Measurements from ENCODE around the gene HDHD5.

Gene HDHD5

DNA sequence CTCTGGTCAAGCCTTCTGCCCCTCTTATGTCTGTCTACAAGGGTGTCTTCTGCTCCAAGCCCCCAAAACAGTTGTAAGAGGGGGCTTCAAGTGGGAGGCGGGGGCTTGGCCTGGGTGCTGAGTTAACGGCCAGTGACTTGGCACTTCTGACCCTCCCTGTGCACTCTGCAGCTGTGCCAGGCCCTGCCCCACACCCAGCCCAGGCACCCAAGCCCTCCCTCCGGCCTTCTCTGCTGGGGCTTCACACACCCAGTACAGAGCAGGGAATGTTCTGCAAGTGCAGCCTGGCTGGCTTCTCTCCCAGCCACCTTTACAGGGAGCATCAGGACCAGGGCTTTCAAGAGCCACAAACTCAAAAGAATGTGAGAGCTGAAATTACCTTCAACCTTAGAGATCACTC, 41.7 kb downstream of the HDHD5 start:
- Mint-ChIP-seq H3K4me3 (peak overlapping the region; percentile 60 to 74), H3K4me1 (peaks cover 70% of the 10 kb centered on the region), H3K27ac (peak overlapping the region in 1 of 2 donors; percentile 79), H3K9me3 (no peaks in the 10 kb centered on the region), H3K27me3 (peaks cover 35% of the 10 kb centered on the region)
- ATAC-seq (no peak), DNase-seq (no peak)

DNA sequence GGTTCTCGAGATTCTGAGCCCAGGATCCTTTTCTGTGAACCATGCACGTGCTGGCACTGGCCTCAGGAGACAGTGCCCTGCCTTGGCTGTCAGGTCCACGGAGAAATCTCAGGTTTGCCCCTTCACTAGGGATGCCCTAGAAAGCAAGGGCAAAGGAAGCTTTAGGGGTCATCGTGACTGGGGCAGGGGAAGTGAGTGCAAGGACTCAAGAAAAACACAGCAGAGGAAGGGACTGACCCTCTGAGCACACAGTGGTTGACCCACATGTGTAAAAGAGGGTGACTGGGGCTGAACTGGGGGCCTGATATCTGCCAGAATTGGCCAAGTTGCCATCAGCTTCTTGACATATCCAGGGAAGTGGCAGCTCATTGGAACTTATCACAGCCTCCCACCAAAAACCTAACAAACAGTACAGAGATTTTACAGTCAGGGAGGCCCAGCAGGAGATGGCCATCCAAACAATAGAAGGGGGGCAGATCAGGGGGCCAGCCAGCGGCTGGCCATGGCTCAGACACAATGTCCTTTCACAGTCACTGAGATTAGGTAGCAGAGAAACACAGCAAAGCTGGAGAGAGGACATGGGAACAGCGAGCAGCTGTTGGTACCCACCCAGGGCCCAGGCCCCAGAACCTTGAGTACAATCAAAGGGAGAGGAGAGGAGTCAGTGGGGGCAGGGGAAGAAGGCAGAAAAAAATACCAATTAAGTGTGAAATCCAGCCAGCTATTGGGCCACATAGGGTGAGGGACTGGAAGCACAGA, 42.3 kb downstream of the HDHD5 start:
- Mint-ChIP-seq H3K4me1 (peaks cover 69% of the 10 kb centered on the region), H3K4me3 (peak overlapping the region; percentile 70 to 75), H3K27me3 (peaks cover 28% of the 10 kb centered on the region), H3K9me3 (no peaks in the 10 kb centered on the region), H3K27ac (peak overlapping the region; percentile 16 to 82)
- ATAC-seq (no peak), DNase-seq (no peak)

DNA sequence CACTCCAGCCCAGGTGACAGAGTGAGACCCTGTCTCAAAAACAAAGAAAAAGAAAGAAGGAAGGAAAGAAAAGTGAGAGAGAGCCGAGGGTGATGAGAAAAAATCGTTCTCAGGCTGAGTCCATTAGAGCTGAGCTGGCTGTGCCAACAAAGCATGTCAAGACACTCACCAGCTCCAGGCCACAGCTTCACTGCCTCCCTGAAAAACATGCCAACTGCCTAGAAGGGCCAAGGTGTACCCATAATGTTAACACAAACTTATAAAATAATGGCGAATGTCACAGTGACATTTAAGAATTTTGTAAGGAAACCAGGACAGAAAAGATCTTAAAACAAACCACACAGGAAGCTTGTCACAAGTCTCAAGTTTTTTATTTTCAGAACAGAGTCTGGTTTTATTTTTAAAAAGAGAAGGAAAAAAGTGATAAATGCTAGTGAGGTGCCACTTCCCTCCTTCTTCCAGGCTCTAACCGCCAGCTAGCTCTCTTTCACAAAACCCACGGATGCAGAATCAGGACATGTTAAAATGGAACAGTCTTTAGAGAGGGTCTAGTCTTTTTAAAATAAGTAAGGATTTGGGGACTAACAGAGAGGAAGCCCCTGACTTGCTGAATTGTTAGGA, 43.0 kb downstream of the HDHD5 start:
- DNase-seq, result no peak
- peak overlapping the region; percentile 70 to 75 for H3K4me3 Mint-ChIP-seq
- peak overlapping the region; percentile 35 to 87 for H3K27ac Mint-ChIP-seq
- H3K27me3 Mint-ChIP-seq, result peaks cover 21% of the 10 kb centered on the region
- no peaks in the 10 kb centered on the region for H3K9me3 Mint-ChIP-seq
- H3K4me1 Mint-ChIP-seq, result peaks cover 66% of the 10 kb centered on the region
- no peak for ATAC-seq

DNA sequence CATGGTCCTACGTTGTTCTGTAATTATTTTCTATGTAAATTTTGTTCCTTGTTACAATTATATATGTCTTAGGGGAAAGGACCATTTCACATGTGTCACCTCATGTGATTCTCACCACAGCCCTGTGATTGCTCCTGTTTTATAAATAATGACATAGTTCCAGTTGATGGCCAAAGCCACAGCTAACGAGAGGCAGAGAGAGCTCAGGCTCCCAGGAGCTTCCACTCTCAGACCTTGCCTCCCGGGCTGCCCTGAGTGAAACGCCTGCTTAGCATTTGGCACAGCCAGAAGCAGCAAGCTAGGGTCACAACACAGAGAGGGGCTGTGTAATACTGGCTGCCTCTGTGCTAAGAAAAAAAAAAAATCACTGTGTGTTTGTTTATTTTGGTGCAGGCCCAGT, 43.8 kb downstream of the HDHD5 start:
- Mint-ChIP-seq H3K27me3 (peaks cover 20% of the 10 kb centered on the region), H3K4me1 (peaks cover 72% of the 10 kb centered on the region), H3K9me3 (no peaks in the 10 kb centered on the region), H3K27ac (peak overlapping the region in 1 of 2 donors; percentile 35), H3K4me3 (no peak overlapping the region)
- no peak for DNase-seq
- ATAC-seq, result no peak

DNA sequence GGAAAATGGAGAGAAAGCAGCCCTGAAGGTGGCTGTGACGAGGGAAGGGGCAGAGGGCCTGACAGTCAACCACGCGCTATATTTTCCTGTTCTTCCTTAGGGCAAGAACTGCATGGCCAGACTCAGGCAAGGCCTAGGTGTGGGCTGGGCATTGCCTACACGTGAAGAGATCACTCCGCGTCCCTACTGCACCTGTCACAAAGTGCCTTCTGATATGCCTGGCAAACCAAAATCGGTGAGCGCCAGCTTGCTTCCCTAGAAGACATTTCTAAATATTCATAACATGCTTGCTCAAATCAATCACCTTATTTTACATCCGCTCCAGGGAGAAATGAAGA, 44.2 kb downstream of the HDHD5 start:
- H3K4me1 Mint-ChIP-seq, result peaks cover 69% of the 10 kb centered on the region
- H3K27me3 Mint-ChIP-seq, result peaks cover 16% of the 10 kb centered on the region
- H3K4me3 Mint-ChIP-seq, result no peak overlapping the region
- H3K9me3 Mint-ChIP-seq, result no peaks in the 10 kb centered on the region
- peak overlapping the region in 1 of 2 donors; percentile 77 for H3K27ac Mint-ChIP-seq
- ATAC-seq (no peak), DNase-seq (no peak)

DNA sequence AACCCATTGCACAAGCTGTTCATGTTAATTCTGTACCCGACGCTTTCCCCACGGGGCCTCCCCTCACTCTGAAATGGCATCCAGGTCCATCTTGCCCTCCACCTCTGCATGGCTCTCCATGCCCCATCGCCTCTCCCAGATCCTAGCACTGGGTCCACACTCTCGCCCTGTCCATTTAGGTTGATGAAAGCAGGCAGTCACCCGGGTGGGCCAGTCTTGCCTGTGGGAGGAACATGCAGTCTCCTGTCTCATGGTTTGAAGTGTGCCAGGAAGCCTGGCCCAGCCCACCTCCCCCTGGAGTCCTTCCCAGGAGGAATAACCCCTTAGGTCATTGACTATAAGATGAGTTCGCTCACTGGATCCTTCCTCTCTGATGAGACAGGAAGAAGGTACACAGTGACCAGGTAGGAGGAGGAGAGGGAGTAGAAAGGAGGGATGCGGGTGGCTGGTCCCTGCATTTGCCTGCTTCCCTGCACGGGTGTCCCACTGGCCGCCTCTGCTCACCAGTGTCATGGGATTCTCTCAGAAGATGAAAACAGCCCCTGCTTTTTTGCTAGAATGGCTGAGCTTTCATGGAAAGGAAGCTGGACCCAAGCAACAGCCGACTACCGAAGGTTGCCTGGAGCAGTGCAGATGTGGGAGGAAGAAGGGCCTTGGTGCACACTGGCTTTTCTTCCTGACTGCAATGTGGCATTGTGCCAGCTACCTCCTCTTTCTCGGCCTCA, 44.7 kb downstream of the HDHD5 start:
- Mint-ChIP-seq H3K9me3 (no peaks in the 10 kb centered on the region), H3K27ac (peak overlapping the region in 1 of 2 donors; percentile 77), H3K4me3 (no peak overlapping the region), H3K27me3 (peaks cover 11% of the 10 kb centered on the region), H3K4me1 (peaks cover 64% of the 10 kb centered on the region)
- DNase-seq, result no peak
- no peak for ATAC-seq

DNA sequence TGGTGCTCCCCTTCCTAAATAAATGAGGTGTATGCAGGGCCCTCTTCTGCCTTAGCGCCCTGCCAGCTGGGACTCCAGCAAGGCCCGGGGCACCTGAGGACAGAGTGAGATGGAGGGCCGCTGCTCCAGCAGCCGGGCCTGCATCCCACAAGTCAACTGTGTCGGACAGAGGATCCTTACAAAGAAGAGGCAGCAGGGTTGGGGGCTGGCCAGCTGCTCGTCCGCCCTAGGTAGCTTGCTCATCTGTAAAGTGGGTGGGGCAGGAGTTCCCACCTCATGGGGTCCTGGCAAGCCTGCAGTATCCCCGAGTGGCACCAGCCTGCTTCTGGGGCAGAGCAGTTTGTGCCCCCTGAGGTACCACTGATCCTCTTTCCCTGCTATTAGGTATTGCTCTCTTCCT, 45.5 kb downstream of the HDHD5 start:
- Mint-ChIP-seq H3K4me1 (peaks cover 56% of the 10 kb centered on the region), H3K27ac (no peak overlapping the region), H3K9me3 (no peaks in the 10 kb centered on the region), H3K27me3 (peaks cover 3% of the 10 kb centered on the region), H3K4me3 (no peak overlapping the region)
- ATAC-seq (no peak), DNase-seq (no peak)

DNA sequence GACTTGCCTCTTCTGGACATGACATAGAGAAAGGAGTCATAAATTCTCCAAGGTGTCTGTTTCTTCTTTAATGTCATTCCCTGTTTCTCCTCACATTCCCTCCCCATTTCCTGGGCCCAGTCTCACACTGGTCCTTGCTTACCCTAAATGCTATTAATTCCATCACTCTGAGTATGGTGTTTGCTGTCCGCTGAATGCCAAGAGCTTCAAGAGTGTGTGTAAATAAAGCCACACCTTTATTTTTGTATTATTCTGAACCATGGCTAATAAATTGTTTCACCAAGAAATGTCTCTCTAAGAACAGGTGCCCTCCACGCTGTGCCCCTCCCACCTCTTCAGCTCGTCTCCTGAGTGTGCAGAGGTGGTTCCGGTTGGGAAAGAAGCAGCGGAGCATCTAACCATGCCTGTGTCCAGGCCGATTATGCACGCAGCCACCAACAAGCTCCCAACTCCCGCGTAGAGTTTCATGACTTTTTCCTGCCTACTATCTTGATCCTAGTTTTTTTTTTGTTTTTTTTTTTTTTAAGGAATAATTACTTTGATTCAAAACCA, 46.5 kb downstream of the HDHD5 start:
- no peak for DNase-seq

DNA sequence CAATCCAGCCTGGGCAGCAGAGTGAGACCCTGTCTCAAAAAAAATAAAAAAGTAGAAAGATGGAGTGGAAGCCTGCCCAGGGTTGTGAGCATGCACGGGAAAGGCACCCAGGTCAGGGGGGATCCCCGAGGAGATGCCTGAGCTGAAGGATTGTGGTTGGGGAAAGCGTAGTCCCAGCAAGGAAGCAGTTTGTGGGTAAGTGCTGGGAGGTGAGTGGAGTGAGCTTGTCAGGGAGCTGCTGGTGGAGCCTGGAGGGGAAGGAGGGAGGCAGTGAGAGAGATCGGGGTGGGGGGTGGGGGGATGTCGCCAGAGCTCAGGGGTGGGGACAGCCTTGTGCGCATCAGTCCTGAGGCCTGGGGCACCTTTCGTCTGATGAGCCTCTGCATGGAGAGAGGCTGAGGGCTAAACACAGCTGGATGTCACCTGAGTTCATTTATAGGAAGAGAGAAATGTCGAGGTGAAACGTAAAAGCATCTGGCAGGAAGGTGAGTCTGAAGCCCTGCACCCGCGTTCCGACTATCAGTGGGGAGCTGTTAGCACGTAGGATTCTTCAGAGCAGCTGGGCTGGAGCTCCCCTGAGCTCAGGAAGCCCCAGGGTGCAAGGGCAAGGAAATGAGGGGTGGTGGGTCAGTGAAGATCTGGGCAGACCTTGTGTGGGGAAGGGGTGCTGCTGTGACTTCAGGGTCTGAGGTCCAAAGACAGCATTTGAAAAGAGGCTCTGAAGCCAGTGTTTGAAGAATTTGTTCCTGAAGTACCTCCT, 48.1 kb downstream of the HDHD5 start:
- Mint-ChIP-seq H3K27ac (peak overlapping the region in 1 of 2 donors; percentile 44), H3K27me3 (no peaks in the 10 kb centered on the region), H3K4me1 (peaks cover 51% of the 10 kb centered on the region), H3K4me3 (no peak overlapping the region), H3K9me3 (no peaks in the 10 kb centered on the region)
- ATAC-seq (no peak), DNase-seq (no peak)

More for the DNA sequence above, 46.5 kb downstream of the HDHD5 start:
- H3K27ac Mint-ChIP-seq, result no peak overlapping the region
- H3K9me3 Mint-ChIP-seq, result no peaks in the 10 kb centered on the region
- peaks cover 51% of the 10 kb centered on the region for H3K4me1 Mint-ChIP-seq
- H3K4me3 Mint-ChIP-seq, result no peak overlapping the region
- H3K27me3 Mint-ChIP-seq, result no peaks in the 10 kb centered on the region
- ATAC-seq, result no peak

DNA sequence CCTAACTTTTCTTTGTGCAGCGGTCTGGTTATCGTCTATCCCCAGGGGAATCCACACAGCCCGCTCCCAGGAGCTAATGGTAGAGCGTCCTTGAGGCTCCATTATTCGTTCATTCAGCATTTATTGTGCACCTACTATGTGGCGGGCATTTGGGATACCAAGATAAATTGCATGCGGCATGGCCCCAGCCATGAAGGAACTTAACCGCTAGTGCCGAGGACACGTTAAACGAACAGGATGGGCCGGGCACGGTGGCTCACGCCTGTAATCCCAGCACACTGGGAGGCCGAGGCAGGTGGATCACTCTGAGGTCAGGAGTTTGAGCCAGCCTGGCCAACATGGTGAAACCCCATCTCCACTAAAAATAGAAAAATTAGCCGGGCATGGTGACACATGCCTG, 49.1 kb downstream of the HDHD5 start:
- H3K9me3 Mint-ChIP-seq, result no peaks in the 10 kb centered on the region
- H3K4me1 Mint-ChIP-seq, result peaks cover 48% of the 10 kb centered on the region
- DNase-seq, result no peak

DNA sequence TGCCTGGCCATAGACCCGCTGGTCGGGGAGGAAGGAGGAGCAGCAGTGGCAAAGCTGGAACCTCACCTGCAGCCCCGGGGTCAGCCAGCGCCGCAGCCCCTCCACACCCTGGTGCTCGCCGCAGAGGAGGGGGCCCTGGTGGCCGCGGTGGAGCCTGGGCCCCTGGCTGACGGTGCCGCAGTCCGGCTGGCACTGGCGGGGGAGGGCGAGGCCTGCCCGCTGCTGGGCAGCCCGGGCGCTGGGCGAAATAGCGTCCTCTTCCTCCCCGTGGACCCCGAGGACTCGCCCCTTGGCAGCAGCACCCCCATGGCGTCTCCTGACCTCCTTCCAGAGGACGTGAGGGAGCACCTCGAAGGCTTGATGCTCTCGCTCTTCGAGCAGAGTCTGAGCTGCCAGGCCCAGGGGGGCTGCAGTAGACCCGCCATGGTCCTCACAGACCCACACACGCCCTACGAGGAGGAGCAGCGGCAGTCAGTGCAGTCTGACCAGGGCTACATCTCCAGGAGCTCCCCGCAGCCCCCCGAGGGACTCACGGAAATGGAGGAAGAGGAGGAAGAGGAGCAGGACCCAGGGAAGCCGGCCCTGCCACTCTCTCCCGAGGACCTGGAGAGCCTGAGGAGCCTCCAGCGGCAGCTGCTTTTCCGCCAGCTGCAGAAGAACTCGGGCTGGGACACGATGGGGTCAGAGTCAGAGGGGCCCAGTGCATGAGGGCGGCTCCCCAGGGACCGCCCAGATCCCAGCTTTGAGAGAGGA, 49.8 kb downstream of the HDHD5 start:
- DNase-seq, result no peak
- no peaks in the 10 kb centered on the region for H3K9me3 Mint-ChIP-seq
- H3K27ac Mint-ChIP-seq, result peak overlapping the region in 1 of 2 donors; percentile 41
- no peak overlapping the region for H3K4me3 Mint-ChIP-seq
- no peaks in the 10 kb centered on the region for H3K27me3 Mint-ChIP-seq
- no peak for ATAC-seq
- H3K4me1 Mint-ChIP-seq, result peaks cover 41% of the 10 kb centered on the region

More for the DNA sequence above, 49.1 kb downstream of the HDHD5 start:
- Mint-ChIP-seq H3K4me3 (no peak overlapping the region), H3K27ac (no peak overlapping the region), H3K27me3 (no peaks in the 10 kb centered on the region)
- ATAC-seq, result no peak

DNA sequence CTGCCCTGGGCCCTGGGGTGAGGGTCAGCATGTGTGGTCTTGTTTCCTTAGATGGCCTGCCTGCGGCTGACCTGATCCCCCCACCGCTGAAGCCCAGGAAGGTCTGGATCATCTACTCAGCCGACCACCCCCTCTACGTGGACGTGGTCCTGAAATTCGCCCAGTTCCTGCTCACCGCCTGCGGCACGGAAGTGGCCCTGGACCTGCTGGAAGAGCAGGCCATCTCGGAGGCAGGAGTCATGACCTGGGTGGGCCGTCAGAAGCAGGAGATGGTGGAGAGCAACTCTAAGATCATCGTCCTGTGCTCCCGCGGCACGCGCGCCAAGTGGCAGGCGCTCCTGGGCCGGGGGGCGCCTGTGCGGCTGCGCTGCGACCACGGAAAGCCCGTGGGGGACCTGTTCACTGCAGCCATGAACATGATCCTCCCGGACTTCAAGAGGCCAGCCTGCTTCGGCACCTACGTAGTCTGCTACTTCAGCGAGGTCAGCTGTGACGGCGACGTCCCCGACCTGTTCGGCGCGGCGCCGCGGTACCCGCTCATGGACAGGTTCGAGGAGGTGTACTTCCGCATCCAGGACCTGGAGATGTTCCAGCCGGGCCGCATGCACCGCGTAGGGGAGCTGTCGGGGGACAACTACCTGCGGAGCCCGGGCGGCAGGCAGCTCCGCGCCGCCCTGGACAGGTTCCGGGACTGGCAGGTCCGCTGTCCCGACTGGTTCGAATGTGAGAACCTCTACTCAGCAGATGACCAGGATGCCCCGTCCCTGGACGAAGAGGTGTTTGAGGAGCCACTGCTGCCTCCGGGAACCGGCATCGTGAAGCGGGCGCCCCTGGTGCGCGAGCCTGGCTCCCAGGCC, 50.6 kb downstream of the HDHD5 start:
- H3K9me3 Mint-ChIP-seq, result no peaks in the 10 kb centered on the region

DNA sequence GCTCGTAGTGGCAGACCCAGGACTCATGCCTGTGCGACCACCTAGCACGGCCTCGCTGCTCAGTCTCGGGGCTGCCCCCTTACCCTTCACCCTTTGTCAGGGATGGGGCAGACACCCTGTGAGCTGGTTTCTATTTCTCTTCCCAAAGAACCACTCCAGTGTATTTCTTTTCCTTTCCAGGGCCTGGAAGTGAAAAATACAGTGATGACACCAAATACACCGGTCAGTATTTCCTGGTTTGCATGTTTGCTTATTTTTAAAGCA, 51.6 kb downstream of the HDHD5 start:
- H3K4me1 Mint-ChIP-seq, result peaks cover 40% of the 10 kb centered on the region
- ATAC-seq, result no peak
- DNase-seq, result no peak
- no peaks in the 10 kb centered on the region for H3K9me3 Mint-ChIP-seq
- H3K4me3 Mint-ChIP-seq, result peak overlapping the region; percentile 71 to 79
- no peaks in the 10 kb centered on the region for H3K27me3 Mint-ChIP-seq
- no peak overlapping the region for H3K27ac Mint-ChIP-seq

More for the DNA sequence above, 50.6 kb downstream of the HDHD5 start:
- no peak overlapping the region for H3K27ac Mint-ChIP-seq
- ATAC-seq (no peak), DNase-seq (no peak)
- peaks cover 39% of the 10 kb centered on the region for H3K4me1 Mint-ChIP-seq
- H3K4me3 Mint-ChIP-seq, result no peak overlapping the region
- no peaks in the 10 kb centered on the region for H3K27me3 Mint-ChIP-seq
